Stimulated activated CD8-positive, alpha-beta memory T cell treated with anti-CD3 and anti-CD28 coated beads, Interleukin-4, amount 100 ng/mL, for 24 hours (primary cell): ENCODE results near the gene CDKN2AIPNL.
A peak's percentile ranks its signal among the peaks of the same experiment; 100 is the strongest.
"Not testable (repeated sequence)": the region's sequence is repeated elsewhere in the genome, so short reads cannot be mapped to it uniquely, and the experiment has no call there.

ENCODE experiments used
- DNase-seq: peaks from one replicate; pipeline ENCODE4 v3.0.0-alpha.2; 2020; ENCODE audit warnings: low read depth

Gene CDKN2AIPNL

GRCh38 chr5:134437847-134438581 is 26.3 kb upstream of the CDKN2AIPNL start:
- DNase-seq: no peak

DNA sequence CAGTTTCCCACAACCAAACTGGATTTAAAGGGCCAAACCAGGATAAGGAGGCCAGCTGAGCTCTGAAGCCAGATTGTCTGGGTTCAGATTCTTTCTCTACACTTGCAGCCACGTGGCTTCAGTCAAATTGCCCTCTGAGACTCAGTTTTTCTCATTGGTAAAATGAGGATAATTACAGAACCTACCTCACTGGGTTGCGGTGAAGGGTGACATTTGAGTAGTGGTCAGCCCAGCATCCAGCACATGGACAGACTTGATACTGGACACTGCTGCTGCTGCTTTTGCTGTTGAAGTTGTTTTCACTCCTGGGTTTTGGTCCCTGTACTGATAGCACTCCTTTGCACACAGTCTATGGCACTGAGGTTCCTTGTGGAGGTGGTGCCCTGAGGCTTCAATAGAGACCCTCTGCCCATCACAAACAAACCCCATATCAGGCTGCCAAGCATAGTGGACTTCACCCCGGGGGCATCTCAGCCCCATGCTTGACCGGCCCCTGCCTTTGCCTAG is 25.7 kb upstream of the CDKN2AIPNL start:
- no peak for DNase-seq

- DNase-seq: peak; percentile 39
These were observed 25.1 kb upstream of the CDKN2AIPNL start for GRCh38 chr5:134436523-134437339.

- no peak for DNase-seq
These were observed 23.9 kb upstream of the CDKN2AIPNL start for GRCh38 chr5:134435560-134435959.

DNA sequence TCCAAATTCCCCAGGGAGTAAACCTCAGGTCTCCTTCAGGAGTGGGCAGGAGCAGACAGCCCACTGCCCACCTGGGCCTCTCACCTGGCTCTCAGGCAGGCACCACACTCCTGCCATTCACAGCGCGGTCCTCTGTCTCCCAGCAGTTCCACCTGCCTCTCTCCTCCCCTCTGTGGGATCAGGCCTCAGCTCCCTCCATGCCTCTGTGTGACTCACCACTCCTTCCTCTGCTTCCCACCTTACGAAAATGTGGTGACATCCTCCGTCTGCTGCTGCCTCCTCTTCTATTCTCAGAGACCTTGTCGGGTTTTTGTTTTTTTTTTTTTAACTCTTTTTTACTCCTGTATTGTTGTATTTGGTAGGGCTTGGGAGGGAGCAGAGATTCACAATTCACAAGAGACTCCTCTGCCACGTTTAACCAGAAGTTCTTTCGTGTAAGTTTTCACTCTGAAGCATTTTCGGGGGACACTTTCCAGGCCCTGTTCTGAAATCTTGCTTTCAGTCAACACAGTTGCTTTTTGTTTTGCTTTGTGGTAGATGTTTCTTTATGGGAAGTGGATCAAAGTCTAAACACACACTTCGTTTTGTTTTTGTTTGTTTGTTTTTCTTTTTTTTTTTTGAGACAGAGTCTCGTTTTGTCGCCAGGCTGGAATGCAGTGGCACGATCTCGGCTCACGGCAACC is 21.1 kb upstream of the CDKN2AIPNL start:
- no peak for DNase-seq

DNA sequence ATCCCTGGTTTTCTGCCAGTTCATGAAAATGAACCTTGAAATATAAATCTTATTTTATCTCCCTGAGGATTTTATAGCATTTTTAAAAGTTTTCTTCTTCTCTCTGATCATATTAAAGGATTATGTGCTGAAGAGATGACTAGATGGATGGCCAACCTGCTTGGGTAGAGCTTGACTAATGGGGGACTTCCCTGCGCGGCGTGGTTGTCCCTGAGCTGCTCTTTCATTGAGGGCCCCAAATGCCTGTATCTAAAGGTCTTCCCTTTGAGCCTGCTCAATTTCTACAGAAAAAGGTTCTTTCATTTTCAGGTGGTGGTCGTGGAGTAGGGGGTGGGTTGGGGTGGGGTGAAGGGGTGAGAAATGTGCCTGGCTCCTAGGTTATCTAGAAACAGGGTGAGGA is 20.5 kb upstream of the CDKN2AIPNL start:
- DNase-seq: no peak

DNA sequence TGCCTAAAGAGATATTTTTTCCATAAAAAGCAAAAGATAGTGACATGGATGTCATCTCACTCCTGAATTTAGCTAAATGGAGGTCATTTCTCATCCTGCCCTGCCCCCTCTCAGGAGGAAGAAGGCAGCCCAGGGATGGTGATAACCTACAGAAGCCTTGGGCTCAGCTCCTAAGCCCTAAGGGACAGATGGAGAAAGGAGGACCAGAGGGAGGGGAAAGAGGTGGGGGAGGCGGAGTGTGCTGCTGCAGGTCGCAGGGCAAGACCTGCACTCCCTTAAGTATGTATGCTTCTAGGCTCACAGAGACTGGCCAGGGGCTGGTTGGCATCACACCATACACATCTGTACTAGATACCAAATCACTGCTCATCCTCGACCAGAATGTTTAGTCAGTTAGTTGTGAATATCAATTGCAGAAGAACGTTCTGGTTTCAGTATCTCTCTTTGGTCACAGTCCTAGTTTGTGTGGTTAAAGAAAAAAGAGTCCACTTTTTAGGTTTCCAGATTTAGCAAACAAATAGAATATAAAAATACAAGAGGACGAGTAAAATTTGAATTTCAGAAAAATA is 18.4 kb upstream of the CDKN2AIPNL start:
- DNase-seq: no peak

GRCh38 chr5:134427540-134428041 is 15.9 kb upstream of the CDKN2AIPNL start:
- no peak for DNase-seq

DNA sequence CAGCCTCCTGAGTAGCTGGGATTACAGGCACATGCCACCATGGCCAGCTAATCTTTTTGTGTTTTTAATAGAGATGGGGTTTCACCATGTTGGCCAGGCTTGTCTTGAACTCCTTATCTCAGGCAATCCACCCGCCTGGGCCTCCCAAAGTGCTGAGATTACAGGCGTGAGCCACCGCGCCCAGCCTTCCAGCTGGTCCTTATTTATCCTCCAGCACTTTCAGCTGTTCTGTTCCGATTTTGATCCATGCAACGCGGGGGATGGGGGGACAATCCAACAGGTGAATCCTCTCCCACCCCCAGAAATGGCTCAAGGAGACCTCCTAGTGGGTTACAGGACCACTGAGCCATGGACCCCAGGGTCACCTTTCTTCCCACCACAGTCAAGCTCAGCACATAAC is 14.7 kb upstream of the CDKN2AIPNL start:
- DNase-seq: no peak

DNA sequence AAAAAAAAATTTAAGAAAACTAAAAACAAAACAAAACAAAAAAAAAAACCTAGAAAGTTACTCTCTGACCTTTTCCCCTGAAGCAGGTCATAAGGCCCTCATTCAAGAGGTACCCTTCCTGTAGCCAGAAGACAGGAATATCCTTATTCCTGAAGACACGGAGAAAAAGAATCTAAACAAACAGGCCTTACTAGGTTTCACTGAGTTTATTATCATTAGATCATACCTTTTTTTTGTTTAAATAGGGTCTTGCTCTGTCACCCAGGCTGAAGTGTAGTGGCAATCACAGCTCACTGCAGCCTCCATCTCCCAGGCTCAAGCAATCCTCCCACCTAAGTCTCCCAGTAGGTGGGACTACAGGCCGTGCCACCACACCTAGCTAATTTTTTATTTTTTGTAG is 11.7 kb upstream of the CDKN2AIPNL start:
- no peak for DNase-seq

GRCh38 chr5:134422791-134423365 is 11.2 kb upstream of the CDKN2AIPNL start:
- DNase-seq: no peak

DNA sequence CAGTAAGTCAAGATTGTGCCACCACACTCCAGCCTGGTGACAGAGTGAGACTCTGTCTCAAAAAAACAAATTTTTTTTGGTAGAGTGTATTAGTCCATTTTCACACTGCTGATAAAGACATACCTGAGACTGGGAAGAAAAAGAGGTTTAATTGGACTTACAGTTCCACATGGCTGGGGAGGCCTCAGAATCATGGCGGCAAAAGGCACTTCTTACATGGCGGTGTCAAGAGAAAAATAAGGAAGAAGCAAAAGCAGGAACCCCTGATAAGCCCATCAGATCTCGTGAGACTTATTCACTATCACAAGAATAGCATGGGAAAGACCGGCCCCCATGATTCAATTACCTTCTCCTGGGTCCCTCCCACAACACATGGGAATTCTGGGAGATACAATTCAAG is 9.4 kb upstream of the CDKN2AIPNL start:
- not testable (repeated sequence) for DNase-seq

DNA sequence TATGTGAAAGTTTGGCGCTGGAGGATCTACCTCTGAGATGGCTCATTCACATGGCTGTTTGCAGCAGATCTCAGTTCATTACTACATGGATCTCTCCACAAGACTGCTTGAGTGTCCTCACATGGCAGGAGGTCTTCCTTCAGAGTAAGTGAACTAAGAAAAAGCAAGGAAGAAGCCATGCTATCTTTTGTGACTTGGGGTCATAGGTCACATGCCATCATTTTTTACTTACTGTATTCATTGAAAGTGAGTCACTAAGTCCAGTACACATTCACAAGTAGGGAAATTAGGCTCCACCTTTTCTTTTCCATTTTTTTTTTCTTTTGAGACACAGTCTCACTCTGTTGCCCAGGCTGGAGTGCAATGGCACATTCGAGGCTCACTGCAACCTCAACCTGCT is 8.7 kb upstream of the CDKN2AIPNL start:
- no peak for DNase-seq

DNA sequence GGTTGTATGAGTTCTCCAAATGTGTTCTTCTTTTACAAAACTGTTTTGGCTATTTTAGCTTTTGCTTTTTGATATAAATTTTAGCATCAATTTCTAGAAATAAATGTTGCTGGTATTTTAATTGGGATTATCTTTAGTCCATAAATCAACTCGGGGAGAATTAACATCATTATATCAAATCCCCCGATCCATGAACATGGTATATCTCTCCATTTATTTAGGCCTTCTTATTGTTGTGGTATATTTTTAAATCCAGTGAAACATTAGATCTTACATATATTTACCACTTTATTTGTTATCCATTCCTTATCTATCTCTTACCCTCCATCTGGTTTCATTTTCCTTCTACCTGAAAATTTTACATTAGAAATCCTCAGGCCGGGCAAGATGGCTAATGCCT is 7.3 kb upstream of the CDKN2AIPNL start:
- no peak for DNase-seq

DNA sequence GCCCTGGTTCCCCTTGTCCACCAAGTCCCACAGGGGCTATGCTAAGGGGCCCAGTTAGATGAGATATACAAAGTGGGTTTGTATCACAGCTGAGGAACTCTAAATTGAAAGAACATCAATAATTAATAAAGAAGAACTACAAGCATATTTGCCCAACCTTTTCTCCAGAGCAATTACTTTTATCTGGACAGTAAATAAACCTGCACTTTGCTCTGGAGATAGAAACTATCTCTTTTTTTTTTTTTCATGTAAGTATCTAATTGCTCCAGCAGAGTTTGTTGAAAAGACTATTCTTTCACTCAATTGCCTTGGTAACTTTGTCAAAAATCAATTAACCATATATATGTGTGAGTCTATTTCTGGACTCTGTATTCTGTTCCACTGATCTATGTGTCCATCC is 6.0 kb upstream of the CDKN2AIPNL start:
- DNase-seq: no peak

DNA sequence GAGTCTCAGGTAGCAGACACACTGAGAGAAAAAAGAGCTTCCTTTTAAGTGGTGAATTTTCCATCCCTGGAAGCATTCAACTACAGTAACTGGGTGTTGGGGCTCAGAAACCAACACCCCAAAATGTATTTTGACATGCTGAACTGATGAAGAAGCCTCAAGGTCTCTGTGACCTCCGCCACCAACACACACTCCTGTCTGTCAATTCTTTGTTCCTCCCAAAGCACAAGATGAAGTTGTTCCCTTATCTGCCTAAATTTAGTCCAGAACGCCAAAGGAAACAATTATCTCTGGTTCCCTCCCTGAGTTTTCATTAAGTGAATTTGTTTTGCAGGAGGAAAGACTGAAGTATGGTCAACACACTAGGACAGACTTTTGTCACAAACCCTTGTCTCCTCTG is 1.4 kb upstream of the CDKN2AIPNL start:
- DNase-seq: no peak

GRCh38 chr5:134411228-134411545 is 494 bp downstream of the CDKN2AIPNL start:
- DNase-seq: no peak

DNA sequence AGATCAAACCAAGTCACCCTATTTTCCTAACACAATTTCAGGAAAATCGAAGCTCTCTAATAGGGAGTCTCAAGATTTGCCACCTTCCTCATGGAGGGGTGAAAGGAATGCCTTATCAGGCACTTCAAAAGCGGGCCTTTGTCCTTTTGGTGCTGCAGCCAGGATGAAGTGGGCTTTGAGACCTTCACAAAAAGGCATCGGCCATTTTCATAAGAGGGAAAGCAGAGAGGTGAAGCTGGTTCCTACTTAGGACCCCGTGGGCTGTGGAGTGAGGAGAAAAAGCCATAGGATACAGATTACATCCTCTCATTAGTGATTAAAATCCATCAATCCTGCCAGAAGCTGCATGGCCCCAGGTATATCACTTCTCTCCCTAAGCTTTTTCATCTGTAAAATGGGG is 859 bp downstream of the CDKN2AIPNL start:
- no peak for DNase-seq

DNA sequence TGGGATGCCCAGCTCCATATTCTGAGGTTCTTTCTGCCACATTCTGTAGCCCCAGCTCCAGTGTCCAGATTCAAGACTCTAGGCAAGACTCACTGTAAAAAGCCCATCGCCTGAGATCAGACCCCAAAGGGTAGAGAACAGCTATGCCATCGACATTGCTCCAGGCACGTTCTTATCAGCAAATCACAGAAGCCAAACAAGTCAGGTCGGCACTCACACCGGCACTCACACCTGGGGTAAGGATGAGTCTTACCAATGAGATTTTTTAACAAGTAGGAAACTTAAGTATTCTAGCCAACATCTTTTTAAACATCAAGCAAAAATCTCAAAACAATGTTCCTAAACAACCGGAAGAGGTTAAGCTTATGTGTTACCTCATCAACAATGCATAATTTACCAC is 2.4 kb downstream of the CDKN2AIPNL start:
- no peak for DNase-seq

DNA sequence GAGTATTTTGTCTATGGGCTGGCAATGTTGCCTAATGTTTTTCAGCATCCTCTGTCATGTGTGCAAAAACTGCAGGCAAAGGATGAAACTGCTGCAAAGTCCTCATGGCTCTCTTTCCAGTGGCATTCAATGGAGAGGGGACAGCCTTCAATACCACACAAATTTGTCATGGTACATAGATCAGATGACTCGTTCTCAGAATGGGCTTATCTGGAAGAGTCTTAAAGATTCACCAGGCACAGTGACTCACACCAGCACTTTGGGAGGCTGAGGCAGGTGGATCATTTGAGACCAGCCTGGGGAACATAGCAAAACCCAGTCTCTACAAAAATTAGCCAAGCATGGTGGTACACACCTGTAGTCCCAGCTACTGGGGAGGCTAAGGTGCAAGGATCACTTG is 5.3 kb downstream of the CDKN2AIPNL start:
- DNase-seq: no peak

DNA sequence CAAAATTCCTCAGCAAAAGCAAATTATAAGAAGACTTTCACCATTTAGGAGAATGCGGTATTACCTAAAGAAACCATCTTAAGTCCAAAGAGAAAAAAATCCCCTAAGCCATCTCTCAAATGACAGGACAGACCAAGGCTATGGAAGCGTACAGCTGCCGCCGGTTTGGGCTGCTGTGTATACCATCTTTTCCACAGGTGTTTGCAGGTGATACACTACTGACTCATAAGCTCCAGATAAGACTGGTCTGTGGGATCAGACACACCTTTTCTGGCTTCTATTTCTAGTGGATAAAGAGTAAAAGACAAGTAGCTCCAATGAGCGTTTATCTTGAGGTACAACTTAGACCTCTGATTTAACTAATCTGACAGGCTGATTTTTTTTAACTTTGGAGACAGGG is 7.7 kb downstream of the CDKN2AIPNL start:
- DNase-seq: no peak

DNA sequence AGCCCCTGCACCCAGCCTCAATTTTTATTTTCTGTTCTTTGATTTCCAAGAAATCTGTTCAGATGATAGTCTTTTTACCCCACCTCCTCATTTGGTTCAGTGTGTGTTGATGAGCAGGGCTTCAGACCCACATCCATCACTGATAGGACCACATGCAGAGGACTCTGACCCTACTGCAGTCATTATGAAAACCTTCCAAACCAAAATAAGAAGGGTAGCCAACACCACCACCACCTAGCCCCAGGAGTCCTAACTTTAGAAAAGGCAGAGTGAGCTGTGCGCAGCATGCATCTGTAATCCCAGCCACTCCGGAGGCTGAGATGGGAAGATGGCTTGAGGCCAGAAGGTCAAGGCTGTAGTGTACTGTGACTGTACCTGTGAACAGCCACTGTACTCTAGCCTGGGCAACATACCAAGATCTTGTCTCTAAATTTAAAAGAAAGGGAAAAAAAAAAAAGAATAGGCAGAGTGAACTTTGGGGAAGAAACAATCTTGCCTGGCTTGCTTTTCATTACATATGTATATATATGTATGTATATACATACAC is 13.0 kb downstream of the CDKN2AIPNL start:
- DNase-seq: no peak
